Measurements from ENCODE around the gene ATP4A.

ATP4A gene

DNA sequence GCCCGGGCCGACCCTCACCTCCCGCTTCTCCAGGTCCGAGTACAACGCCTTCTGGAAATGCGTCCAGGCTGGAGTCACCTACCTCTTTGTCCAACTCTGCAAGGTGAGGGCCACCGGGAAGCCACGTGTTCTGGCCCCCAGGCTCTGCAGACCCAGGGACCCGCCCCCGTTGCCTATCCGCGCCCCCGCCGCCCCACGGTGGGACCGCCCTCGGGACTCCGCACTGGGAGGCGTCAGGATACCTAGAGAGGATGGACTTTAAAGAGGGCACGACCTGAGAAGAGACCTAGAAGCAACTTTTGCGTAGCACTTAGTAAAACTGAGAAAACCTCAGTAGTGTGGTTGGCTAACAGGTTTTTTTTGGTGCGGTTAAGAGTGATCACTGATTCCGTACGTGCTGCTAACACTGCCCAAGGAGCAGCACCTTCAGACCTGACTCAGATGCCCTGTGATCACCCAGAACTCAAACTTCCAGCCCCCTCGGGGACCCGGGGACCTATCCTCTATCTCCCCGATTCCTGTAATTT is 17.5 kb downstream of the ATP4A start:
- CTCF ChIA-PET, result interaction anchor here (4.4 kb wide), 1 partner anchor 12 kb away, joined by 44 read pairs; no protein-coding TSS in a partner anchor
- TF ChIP-seq, protein P1, sequence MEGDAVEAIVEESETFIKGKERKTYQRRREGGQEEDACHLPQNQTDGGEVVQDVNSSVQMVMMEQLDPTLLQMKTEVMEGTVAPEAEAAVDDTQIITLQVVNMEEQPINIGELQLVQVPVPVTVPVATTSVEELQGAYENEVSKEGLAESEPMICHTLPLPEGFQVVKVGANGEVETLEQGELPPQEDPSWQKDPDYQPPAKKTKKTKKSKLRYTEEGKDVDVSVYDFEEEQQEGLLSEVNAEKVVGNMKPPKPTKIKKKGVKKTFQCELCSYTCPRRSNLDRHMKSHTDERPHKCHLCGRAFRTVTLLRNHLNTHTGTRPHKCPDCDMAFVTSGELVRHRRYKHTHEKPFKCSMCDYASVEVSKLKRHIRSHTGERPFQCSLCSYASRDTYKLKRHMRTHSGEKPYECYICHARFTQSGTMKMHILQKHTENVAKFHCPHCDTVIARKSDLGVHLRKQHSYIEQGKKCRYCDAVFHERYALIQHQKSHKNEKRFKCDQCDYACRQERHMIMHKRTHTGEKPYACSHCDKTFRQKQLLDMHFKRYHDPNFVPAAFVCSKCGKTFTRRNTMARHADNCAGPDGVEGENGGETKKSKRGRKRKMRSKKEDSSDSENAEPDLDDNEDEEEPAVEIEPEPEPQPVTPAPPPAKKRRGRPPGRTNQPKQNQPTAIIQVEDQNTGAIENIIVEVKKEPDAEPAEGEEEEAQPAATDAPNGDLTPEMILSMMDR (IDR thresholded peaks at IDR 0.05; ENCODE audit: control extremely low read depth, extremely low read depth, low read depth, missing control alignments), result no peak
- DNase-seq (ENCODE audit: extremely low spot score), result peak; percentile 76
- POLR2A ChIA-PET, result no interaction called here

DNA sequence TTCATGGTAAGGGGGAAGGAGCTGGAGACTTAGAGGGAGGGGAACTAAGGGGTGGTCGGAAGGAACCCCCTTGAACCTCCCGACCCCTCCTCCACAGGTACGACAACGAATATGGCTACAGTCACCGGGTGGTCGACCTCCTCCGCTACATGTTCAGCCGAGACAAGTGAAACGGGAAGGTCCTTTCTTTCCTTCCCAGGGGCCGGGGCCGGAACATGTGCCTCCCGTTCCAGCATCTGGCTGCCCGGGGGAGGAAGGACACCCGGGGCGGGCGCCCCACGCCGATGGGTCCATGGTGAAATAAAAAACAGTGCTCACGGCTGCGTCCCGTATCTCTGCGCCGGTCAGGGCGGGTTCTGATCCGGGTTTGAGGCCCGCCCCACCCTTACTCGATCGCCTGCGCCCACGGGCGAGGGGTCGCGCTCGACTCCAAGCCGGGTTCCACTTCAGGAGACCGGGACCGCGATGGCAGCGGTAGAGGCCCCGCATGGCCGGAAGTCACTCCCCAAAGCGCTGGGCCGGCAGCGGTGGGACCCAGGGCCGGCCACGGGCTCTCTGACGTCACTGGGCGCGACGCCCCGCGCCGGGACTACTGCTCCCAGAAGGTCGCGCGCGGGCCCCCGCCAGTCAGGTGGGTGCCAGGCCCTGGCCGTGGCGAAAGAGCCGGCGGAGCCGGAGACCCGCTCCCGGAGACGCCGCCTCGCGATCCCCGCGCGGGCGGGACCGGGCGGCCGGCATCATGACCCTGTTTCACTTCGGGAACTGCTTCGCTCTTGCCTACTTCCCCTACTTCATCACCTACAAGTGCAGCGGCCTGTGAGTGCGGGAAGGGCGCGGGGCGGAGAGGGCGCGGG is 18.2 kb downstream of the ATP4A start, which contains the start of gene TMEM147:
TSS of gene TMEM147 (plus strand) at position 626 of the 854 bp plus-strand sequence. CDS start at position 740, 114 bp downstream.
- ChIA-PET CTCF (interaction anchor here (1.3 to 4.2 kb wide), 2 partner anchors 11 to 36 kb away, joined by 3 to 22 read pairs; no protein-coding TSS in a partner anchor), POLR2A (interaction anchor here (0.5 kb wide), 1 partner anchor 204 kb away, joined by 3 read pairs; no protein-coding TSS in a partner anchor)
- peak; percentile 98 for DNase-seq (ENCODE audit: extremely low spot score)
- TF ChIP-seq, protein P1 (IDR thresholded peaks at IDR 0.05; ENCODE audit: control extremely low read depth, extremely low read depth, low read depth, missing control alignments), result no peak

DNA sequence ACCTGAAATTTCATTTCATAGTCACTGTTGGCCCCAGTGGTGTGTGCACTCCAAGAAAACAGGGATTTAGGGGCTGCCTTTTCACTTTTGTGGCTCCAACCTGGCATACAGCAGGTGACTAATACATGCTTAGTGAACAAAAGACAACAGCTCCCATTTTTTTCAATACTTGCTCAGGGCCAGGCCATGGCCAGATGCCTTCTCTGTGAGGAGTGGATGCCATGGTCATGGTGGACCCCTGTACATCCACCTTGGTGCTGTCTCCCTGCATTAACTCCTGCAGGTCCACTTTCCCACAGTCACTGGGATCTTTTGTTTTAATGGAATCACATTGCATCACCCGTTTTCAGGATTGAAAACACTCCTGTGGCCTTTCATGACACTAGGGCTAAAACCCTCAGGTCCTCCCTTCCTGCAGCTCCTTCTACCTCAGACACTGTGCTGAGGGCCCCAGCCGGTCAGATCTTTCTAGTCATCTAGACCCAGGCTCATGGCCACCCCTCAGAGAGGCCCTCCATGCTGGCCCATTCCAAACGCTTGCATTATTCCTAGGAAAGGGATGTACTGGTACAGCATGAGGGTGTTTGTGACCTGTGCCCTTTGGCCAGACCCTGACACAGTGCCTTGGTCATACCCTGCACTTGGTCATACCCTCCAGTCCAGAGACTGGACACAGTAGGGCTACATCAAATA is 19.2 kb downstream of the ATP4A start:
- no peak for DNase-seq (ENCODE audit: extremely low spot score)
- CTCF ChIA-PET, result interaction anchor here (1.3 to 4.2 kb wide), 4 partner anchors 10 to 191 kb away, joined by 3 to 22 read pairs (median 4); no protein-coding TSS in a partner anchor
- TF ChIP-seq, protein P1 (IDR thresholded peaks at IDR 0.05; ENCODE audit: control extremely low read depth, extremely low read depth, low read depth, missing control alignments), result no peak
- POLR2A ChIA-PET, result no interaction called here

DNA sequence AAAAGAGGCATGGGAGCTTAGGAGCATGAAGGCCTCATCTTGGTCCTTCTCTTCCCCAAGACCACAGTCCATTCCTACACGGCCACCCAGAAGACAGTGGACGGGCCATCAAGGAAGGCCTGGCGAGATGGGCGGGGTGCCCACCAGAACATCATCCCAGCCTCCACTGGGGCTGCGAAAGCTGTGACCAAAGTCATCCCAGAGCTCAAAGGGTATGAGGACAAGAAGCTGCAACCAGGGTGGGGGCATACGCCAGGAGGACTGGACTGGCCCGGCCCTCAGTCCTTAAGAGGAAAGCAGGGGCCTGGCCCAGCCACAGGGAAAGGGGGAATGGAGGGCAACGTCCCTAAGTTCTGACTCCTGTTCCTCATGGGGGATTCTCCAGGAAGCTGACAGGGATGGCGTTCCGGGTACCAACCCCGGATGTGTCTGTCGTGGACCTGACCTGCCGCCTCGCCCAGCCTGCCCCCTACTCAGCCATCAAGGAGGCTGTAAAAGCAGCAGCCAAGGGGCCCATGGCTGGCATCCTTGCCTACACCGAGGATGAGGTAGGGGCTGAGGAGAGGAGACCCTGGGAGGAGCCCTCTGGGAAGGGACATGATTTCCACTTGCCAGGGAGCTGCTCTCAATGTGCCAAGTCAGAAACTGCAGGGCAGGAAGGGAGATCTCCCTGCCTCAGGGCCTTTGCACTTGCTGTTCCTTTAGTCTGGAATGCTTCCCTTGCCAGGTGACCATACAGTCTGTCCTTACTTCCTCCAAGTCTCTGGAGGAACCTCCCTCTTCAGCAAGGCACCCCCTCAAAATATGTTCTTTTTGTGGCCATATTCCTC is 20.0 kb downstream of the ATP4A start:
- CTCF ChIA-PET, result interaction anchor here (1.3 to 4.2 kb wide), 5 partner anchors 10 to 190 kb away, joined by 3 to 22 read pairs (median 4); no protein-coding TSS in a partner anchor

DNA sequence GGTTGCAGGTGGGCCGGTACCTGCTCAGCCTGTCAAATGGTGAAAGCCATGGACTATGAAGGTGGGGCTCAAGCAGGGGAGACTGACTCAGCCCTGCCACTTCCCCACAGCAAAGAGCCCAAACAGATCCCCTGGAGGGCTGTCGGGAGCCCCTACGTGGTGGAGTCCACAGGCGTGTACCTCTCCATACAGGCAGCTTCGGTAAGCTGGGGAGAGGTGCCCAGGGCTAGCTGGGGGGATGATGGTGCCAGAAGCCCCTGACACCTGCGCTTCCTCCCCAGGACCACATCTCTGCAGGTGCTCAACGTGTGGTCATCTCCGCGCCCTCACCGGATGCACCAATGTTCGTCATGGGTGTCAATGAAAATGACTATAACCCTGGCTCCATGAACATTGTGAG is 21.2 kb downstream of the ATP4A start:
- TF ChIP-seq, protein P1 (IDR thresholded peaks at IDR 0.05; ENCODE audit: control extremely low read depth, extremely low read depth, low read depth, missing control alignments), result no peak
- CTCF ChIA-PET, result interaction anchor here (1.5 to 4.2 kb wide), 3 partner anchors 26 to 47 kb away, joined by 4 to 22 read pairs (median 9); no protein-coding TSS in a partner anchor
- DNase-seq (ENCODE audit: extremely low spot score), result no peak
- POLR2A ChIA-PET, result no interaction called here

More for the DNA sequence above, 20.0 kb downstream of the ATP4A start:
- POLR2A ChIA-PET, result no interaction called here
- TF ChIP-seq, protein P1 (IDR thresholded peaks at IDR 0.05; ENCODE audit: control extremely low read depth, extremely low read depth, low read depth, missing control alignments), result no peak
- no peak for DNase-seq (ENCODE audit: extremely low spot score)

Data from GM10248 (cell line).